ENCODE results near the gene P2RY6.
"Not testable (repeated sequence)": the region's sequence is repeated elsewhere in the genome, so short reads cannot be mapped to it uniquely, and the experiment has no call there.

P2RY6 gene

GRCh38 chr11:73259406-73260126 lies 12.6 kb upstream of the P2RY6 start:
- DNase-seq (ENCODE audit: low read depth in 2 of 3, low spot score in 1 of 3) = no peak

DNA sequence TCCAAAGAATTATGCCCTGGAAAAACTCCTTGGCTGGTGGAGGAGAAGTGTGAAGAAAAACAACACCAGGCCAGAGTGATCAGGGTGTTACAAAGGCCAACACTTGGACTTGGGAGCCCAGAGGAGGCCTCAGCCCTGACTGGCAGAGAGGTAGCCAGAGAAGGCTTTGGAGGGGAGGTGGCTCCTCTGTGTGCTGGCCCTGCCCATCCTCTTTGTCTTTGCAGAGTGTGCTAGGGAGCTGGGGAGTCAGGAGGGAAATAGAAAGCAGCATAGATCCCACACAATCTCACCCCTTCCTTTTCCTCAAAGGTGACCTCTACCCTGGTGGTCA lies 12.0 kb upstream of the P2RY6 start:
- no peak for DNase-seq (ENCODE audit: low read depth in 2 of 3, low spot score in 1 of 3)

DNA sequence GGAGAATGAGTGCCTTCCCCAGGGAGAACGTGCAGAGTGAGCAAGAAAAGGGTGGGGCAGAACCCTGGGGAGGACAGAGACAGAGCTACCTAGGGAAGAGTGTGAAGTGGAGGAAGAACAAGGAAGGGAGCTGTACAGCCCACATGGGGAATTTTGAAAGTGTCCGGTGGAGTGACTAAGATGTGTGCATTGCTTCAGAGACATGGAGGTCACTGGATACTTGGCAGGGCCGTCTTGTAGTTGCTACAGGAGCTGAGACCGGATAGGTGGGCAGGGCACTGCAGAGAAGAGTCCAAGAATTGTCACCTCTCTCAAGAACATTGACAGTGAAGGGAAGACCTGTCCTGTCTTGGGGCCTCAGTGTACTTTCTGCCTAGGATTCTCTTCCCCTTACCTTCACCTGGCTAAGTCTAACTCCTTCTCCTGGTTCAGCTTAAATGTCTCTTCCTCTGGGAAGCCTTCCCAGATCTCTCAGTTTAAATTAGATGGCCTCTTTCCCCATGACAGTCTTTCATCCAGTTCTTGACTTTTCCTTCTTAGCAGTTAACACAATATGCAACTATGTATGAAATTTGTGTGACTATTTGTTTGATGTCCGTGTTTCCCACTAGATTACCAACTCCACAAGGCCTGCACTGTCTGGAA lies 9.2 kb upstream of the P2RY6 start:
- DNase-seq (ENCODE audit: low read depth in 2 of 3, low spot score in 1 of 3) = no peak

DNA sequence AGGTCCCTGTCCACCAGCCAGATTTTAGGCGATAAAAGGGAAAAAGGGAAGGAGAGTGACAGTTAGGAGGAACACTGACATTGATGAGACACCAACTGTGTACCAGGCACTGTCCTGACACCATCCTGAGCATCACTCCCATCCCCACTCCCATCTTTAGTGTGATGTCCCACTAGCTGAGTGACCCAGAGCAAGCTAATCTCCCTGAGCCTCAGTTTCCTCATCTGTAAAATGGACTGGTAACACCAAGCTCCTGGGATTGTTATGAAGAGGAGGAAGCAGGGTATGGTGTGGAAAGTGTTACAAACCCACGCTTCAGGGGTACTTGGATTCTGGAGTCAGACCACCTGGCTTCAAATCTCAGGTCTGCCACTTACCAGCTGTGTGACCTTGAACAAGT lies 8.5 kb upstream of the P2RY6 start:
- DNase-seq (ENCODE audit: low read depth in 2 of 3, low spot score in 1 of 3) = no peak

DNA sequence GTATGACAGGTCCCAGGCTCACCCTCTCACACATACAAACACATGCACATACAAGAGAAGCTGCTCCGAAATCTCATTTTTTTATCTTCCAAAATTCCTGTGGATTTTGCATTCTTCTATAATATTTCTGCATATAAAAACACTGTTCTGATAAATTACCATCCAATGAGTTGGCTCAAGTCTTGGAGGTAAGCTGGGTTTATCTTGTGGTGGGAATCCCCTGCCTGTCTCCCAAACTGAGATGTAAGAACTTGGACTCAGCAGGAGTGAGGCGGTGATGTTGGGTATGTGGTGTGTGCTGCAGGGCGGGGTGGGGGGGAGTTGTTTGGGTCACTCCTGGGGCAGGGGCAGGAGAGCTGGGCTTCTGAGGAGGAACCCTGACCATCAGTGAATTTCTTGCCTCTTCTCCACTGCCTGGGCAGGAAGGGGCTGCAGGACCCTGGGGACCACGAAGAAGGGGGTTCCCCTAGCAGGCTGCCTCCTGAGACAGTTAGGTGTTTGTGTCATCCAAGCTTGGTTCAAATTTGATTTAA lies 6.8 kb upstream of the P2RY6 start:
- no peak for DNase-seq (ENCODE audit: low read depth in 2 of 3, low spot score in 1 of 3)

GRCh38 chr11:73265853-73266645 lies 6.1 kb upstream of the P2RY6 start:
- no peak for DNase-seq (ENCODE audit: low read depth in 2 of 3, low spot score in 1 of 3)

DNA sequence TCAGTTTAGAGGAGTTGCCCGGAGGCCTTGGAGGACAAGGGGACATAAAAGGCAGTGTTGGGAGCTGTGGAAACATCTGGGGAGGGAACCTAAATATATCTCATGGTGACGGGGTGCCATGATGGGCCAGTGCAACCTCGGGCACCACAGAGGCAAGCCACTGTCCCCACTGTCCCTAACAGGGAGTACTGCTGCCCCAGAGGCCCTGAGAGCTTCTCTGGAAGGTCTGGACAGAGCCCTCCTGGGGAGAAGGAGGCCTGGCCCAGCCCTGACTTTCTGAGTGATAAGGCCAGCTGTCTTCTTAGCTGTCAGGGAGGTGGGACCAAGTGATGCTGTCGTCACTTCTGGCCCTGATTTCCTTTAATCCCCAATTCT lies 5.5 kb upstream of the P2RY6 start:
- DNase-seq (ENCODE audit: low read depth in 2 of 3, low spot score in 1 of 3) = no peak

DNA sequence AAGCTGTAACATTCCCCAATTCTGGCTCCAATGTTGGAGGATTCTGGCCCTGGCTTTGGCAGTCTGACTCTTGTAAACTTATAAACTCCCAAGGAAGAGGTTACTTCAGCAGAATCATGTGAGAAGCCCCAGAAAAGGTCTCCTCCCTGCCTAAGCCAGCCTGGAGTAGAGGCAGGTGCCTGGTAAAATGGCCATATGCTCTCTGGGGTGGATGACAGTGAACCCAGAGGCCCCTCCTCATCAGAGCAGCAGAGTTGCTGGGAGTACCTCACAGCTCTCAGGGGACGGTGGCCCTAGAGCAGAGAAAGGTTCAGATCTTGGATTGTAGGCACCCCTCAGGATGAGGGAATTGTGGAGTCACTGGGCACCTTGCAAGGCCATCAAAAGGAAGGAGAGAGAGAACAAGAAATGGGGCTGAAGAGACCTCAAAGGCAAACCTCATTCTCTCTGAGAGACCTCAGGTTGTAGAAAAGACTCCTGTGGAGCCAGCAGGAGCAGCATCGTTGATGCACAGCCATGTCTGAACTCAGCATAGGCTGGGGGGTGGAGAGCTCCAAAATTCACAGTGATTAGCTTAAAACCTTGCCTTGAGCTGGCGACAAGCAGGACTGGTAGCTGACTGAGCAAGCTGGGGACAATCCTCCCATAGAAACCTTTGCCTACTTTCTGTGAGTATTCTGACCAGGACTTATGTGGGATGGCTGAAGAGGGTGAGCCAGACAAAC lies 4.9 kb upstream of the P2RY6 start:
- no peak for DNase-seq (ENCODE audit: low read depth in 2 of 3, low spot score in 1 of 3)

GRCh38 chr11:73267906-73268540 lies 4.1 kb upstream of the P2RY6 start:
- DNase-seq (ENCODE audit: low read depth in 2 of 3, low spot score in 1 of 3) = no peak

GRCh38 chr11:73268671-73269271 lies 3.4 kb upstream of the P2RY6 start:
- no peak for DNase-seq (ENCODE audit: low read depth in 2 of 3, low spot score in 1 of 3)

- no peak for DNase-seq (ENCODE audit: low read depth in 2 of 3, low spot score in 1 of 3)
These were observed 2.6 kb upstream of the P2RY6 start for GRCh38 chr11:73269459-73270015.

DNA sequence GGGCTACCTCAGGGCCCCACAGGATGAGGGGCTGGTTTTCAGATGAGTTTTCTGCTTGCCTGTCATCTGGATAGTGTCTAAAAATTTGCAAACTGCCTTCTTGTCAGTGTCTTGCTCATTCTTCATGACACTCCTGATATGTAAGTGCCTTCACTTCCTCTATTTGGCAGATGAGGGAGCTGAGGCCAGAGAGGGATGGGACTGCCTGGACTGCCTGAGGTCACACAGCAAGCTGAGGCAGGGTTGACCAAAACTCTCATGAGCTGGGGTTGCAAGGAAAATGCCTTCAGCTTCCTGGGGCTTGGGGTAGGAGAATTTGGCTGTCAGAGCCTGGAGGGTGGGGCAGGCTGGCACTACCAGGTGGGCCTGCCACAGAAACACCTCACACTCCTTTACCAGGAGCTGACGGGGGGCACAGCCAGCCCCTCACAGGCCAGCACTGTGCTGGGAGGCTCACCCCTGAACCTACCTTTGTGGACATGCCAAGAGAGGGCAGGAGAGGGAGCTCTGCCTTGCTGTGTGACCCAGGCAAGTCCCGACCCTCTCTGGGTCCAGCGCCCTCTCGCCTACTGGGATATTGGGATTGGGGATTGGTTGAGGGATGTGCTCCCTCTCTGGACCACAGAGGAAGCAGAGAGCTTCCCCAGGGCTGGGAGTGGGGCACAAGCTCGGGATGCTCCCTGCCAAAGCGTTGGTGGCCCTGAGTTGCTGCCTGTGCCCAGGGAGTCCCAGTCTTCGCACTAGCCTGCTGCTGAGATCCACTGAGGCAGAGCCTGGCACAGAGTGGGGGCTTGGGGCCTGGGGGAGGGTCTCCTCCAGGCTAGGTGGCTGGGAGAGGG lies 1.9 kb upstream of the P2RY6 start:
- DNase-seq (ENCODE audit: low read depth in 2 of 3, low spot score in 1 of 3) = no peak

DNA sequence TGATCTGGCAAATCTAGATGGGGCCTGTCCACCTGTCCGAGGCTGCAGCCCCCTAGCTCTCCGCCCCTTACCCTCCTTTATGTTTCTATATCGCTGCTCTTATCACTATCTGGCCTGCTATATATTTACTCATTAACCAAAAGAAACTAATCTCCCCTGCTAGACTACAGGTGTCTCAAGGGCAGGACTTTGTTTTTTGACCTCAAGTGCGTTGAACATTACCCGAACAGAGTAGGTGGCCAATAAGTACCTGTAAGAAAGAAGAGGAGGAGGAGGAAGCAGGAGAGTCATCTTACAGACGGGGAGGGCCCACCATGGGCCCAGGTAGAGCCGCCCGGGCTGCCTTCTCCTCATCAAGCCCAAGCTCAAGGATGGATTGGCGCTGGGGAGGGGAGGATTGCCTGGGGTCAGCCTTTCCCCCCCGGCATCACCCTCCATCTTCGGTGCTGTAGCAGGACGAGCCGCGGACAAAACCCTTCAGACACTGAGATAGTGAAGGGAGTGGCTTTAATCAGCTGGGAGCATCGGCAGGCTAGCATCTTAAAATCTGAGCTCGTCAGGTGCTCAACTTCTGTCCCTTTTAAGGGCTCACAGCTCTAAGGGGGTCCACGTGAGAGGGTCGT lies 1.2 kb upstream of the P2RY6 start:
- DNase-seq (ENCODE audit: low read depth in 2 of 3, low spot score in 1 of 3) = no peak

GRCh38 chr11:73271478-73271865 lies 666 bp upstream of the P2RY6 start:
- not testable (repeated sequence) for DNase-seq (ENCODE audit: low read depth in 2 of 3, low spot score in 1 of 3)

DNA sequence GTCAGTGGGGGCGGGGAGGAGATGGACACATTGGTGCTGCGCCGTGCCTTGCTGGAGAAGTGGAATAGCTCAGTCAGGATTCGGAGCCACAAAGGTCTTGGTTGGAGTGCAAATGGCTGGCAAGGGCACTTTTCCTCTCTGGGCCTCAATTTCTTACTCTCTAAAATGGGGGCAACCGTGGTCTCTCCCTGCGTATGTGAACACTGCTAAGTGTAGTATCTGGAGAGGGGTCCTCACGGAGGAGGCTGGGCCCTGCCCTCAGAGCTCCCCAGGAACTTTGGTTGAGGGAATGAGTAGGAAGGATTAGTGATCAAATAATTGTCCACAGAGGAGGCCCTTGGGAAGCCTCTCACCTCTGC lies 521 bp downstream of the P2RY6 start:
- no peak for DNase-seq (ENCODE audit: low read depth in 2 of 3, low spot score in 1 of 3)

DNA sequence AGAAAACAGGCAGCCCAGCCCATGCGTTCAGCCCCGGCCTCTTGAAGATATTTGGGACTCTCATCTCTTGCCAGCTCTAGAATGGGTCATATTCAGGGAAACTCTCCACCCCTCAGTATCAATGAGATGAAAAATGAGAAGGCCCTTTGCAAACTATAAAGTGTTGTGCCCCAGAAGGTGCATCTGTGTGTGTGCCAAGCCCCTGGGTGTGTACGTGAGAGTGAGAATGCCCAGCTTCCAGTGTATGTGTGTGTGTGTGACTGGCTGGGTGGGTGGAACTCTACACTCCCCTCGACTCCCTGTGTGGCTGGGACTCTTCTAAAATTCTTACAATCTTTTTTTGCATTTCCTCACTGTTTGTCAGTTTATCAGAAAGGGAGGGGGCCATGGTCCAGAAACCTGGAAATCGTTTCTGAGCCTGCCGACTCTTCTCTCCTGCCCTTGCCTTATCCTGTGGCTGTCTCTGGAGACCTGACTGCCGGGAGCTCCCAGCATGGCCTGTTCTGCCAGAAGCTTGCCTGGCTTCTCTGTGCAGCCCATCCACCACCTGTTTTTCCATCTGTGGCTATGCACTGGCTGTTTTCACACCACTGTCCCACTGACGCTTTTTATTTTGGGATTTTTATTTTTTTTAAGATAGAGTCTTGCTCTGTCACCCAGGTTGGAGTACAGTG lies 1.2 kb downstream of the P2RY6 start:
- DNase-seq (ENCODE audit: low read depth in 2 of 3, low spot score in 1 of 3) = no peak

- not testable (repeated sequence) for DNase-seq (ENCODE audit: low read depth in 2 of 3, low spot score in 1 of 3)
These were observed 2.1 kb downstream of the P2RY6 start for GRCh38 chr11:73274191-73274590.

- DNase-seq (ENCODE audit: low read depth in 2 of 3, low spot score in 1 of 3) = no peak
These were observed 2.7 kb downstream of the P2RY6 start for GRCh38 chr11:73274722-73275380.

Measured in stimulated activated CD4-positive, alpha-beta T cell treated with anti-CD3 and anti-CD28 coated beads, Interleukin-12 subunit alpha, Interleukin-12 subunit beta, amount 100 ng/mL, for 48 hours (primary cell).